KMS-11 (cell line): ENCODE results near the gene THSD7A.

Source experiments
- H2AFZ ChIP-seq: fragments of 200-600 bp; sonication (generic); 2 replicates; pipeline ENCODE4 v1.6.1; 2016; ENCODE audit warnings: antibody characterized with exemption, mixed run types, low read depth
- H3K27ac ChIP-seq: fragments of 200-600 bp; sonication (generic); 2 replicates; pipeline ENCODE4 v1.6.1; 2016; ENCODE audit warnings: mild to moderate bottlenecking, mixed run types
- H3K27me3 ChIP-seq: fragments of 200-600 bp; sonication (generic); 2 replicates; pipeline ENCODE4 v1.6.1; 2017; ENCODE audit warnings: mild to moderate bottlenecking, low read depth, mixed run types, moderate library complexity; ENCODE audit not compliant: insufficient read depth
- H3K36me3 ChIP-seq: fragments of 200-600 bp; sonication (generic); 2 replicates; pipeline ENCODE4 v1.6.1; 2017; ENCODE audit warnings: mild to moderate bottlenecking, mixed run types; ENCODE audit not compliant: insufficient read depth
- H3K4me1 ChIP-seq: fragments of 200-600 bp; sonication (generic); 2 replicates; pipeline ENCODE4 v1.6.1; 2016; ENCODE audit warnings: mild to moderate bottlenecking, low read depth, mixed run types; ENCODE audit not compliant: poor library complexity, severe bottlenecking
- H3K4me2 ChIP-seq: fragments of 200-600 bp; sonication (generic); 2 replicates; pipeline ENCODE4 v1.7.0; 2016; ENCODE audit warnings: mild to moderate bottlenecking, mixed run types
- H3K4me3 ChIP-seq: fragments of 200-600 bp; sonication (generic); IDR thresholded peaks from 2 replicates; pipeline ENCODE4 v1.6.1; 2017; ENCODE audit warnings: low read depth, low read length, mixed read lengths; ENCODE audit not compliant: insufficient read depth
- H3K79me2 ChIP-seq: fragments of 200-600 bp; sonication (generic); 2 replicates; pipeline ENCODE4 v1.6.1; 2016; ENCODE audit warnings: low read depth, mixed run types; ENCODE audit not compliant: insufficient read depth
- H3K9ac ChIP-seq: fragments of 200-600 bp; sonication (generic); 2 replicates; pipeline ENCODE4 v1.6.1; 2016; ENCODE audit warnings: mild to moderate bottlenecking, mixed run types
- H4K20me1 ChIP-seq: fragments of 200-600 bp; sonication (generic); 2 replicates; pipeline ENCODE4 v1.6.1; 2016; ENCODE audit warnings: mild to moderate bottlenecking, mixed run types; ENCODE audit not compliant: insufficient read depth
- TF ChIP-seq, protein P1 (sequence below): fragments of 200-600 bp; sonication (generic); conservative IDR thresholded peaks from 2 replicates; pipeline ENCODE4 v1.6.1; 2017; ENCODE audit warnings: low read depth, mild to moderate bottlenecking, antibody characterized with exemption, low read length, moderate library complexity, mixed read lengths

The THSD7A gene

GRCh38 chr7:11373546-11374142 lies 458.4 kb downstream of the THSD7A start:
- TF ChIP-seq, protein P1, sequence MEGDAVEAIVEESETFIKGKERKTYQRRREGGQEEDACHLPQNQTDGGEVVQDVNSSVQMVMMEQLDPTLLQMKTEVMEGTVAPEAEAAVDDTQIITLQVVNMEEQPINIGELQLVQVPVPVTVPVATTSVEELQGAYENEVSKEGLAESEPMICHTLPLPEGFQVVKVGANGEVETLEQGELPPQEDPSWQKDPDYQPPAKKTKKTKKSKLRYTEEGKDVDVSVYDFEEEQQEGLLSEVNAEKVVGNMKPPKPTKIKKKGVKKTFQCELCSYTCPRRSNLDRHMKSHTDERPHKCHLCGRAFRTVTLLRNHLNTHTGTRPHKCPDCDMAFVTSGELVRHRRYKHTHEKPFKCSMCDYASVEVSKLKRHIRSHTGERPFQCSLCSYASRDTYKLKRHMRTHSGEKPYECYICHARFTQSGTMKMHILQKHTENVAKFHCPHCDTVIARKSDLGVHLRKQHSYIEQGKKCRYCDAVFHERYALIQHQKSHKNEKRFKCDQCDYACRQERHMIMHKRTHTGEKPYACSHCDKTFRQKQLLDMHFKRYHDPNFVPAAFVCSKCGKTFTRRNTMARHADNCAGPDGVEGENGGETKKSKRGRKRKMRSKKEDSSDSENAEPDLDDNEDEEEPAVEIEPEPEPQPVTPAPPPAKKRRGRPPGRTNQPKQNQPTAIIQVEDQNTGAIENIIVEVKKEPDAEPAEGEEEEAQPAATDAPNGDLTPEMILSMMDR, result peak; percentile 77
- H2AFZ ChIP-seq, result no peak overlapping the region
- no peaks in the 10 kb centered on the region for H3K79me2 ChIP-seq

GRCh38 chr7:11369696-11370095 lies 462.3 kb downstream of the THSD7A start:
- no peaks in the 10 kb centered on the region for H3K27me3 ChIP-seq
- TF ChIP-seq, protein P1, result no peak
- no peak overlapping the region for H3K4me3 ChIP-seq
- H4K20me1 ChIP-seq, result no peaks in the 10 kb centered on the region
- H3K36me3 ChIP-seq, result no peaks in the 10 kb centered on the region
- H2AFZ ChIP-seq, result no peak overlapping the region
- H3K4me1 ChIP-seq, result no peaks in the 10 kb centered on the region
- no peaks in the 10 kb centered on the region for H3K79me2 ChIP-seq
- no peak overlapping the region for H3K4me2 ChIP-seq
- H3K9ac ChIP-seq, result no peak overlapping the region
- no peak overlapping the region for H3K27ac ChIP-seq

More at GRCh38 chr7:11373546-11374142, 458.4 kb downstream of the THSD7A start:
- no peak overlapping the region for H3K4me3 ChIP-seq
- no peaks in the 10 kb centered on the region for H3K4me1 ChIP-seq
- no peaks in the 10 kb centered on the region for H4K20me1 ChIP-seq
- no peak overlapping the region for H3K27ac ChIP-seq
- no peaks in the 10 kb centered on the region for H3K36me3 ChIP-seq
- no peak overlapping the region for H3K9ac ChIP-seq
- H3K27me3 ChIP-seq, result no peaks in the 10 kb centered on the region
- no peak overlapping the region for H3K4me2 ChIP-seq

DNA sequence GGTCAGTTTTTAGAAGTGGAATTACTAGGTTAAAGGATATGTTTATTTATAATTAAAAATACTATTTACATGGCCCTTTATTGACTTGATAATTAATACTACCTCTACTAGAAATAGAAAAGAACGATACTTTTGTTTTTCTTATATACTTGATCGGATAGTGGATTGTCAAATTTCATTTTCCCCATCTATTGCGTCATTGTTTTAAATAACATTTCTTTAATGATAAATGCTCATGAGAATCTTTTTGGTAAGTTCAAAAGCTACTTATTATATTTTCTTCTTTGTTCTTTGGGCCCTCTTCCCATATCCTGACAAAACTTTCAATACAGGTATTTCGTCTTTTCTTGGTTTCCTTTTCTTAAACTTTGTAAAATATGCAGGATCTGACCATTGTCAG lies 465.9 kb downstream of the THSD7A start:
- H3K27me3 ChIP-seq, result no peaks in the 10 kb centered on the region
- H3K36me3 ChIP-seq, result no peaks in the 10 kb centered on the region
- H3K79me2 ChIP-seq, result no peaks in the 10 kb centered on the region
- H3K27ac ChIP-seq, result no peak overlapping the region
- no peak overlapping the region for H2AFZ ChIP-seq
- no peak overlapping the region for H3K9ac ChIP-seq
- no peaks in the 10 kb centered on the region for H3K4me1 ChIP-seq
- H3K4me3 ChIP-seq, result no peak overlapping the region
- TF ChIP-seq, protein P1, result no peak
- H3K4me2 ChIP-seq, result no peak overlapping the region
- H4K20me1 ChIP-seq, result no peaks in the 10 kb centered on the region

- H3K79me2 ChIP-seq, result no peaks in the 10 kb centered on the region
- H3K27me3 ChIP-seq, result no peaks in the 10 kb centered on the region
- H2AFZ ChIP-seq, result no peak overlapping the region
- no peak overlapping the region for H3K4me2 ChIP-seq
- H3K9ac ChIP-seq, result no peak overlapping the region
- H3K4me3 ChIP-seq, result no peak overlapping the region
- H3K27ac ChIP-seq, result no peak overlapping the region
- no peaks in the 10 kb centered on the region for H3K4me1 ChIP-seq
- no peaks in the 10 kb centered on the region for H4K20me1 ChIP-seq
- no peaks in the 10 kb centered on the region for H3K36me3 ChIP-seq
- TF ChIP-seq, protein P1, result no peak
These were observed 473.4 kb downstream of the THSD7A start for GRCh38 chr7:11358637-11359036.
